Mononuclear cell (primary cell): Measurements from ENCODE around the gene ELK1. TPM values are rescaled to one million over a fixed set of nuclear protein-coding genes. Genes with fewer than 3 reads are reported as not detected.
A peak's percentile ranks its signal among the peaks of the same experiment; 100 is the strongest.
"Not testable (repeated sequence)": the region's sequence is repeated elsewhere in the genome, so short reads cannot be mapped to it uniquely, and the experiment has no call there.

Experiments used
- H3K27me3 ChIP-seq: 2 replicates; pipeline ENCODE4 v1.6.0; 2011; ENCODE audit warnings: low read length, control low read depth; ENCODE audit not compliant: insufficient read depth
- H3K4me1 ChIP-seq: 2 replicates; pipeline ENCODE4 v1.5.1; 2011; ENCODE audit warnings: mild to moderate bottlenecking, low read length, control low read depth; ENCODE audit not compliant: insufficient read depth
- H3K4me3 ChIP-seq: 2 replicates; pipeline ENCODE4 v1.5.1; 2011; ENCODE audit warnings: mild to moderate bottlenecking, low read length, moderate library complexity
- H3K9me3 ChIP-seq: 2 replicates; pipeline ENCODE4 v1.5.1; 2011; ENCODE audit warnings: low read depth, mild to moderate bottlenecking, control low read depth, low read length
- total RNA-seq: library from RNA; depleted of rRNA; stranded (reverse); fragments of >200 nt; gene quantifications from one replicate; pipeline ENCODE4 v1.2.3, GENCODE V29; 2012

Gene ELK1, protein sequence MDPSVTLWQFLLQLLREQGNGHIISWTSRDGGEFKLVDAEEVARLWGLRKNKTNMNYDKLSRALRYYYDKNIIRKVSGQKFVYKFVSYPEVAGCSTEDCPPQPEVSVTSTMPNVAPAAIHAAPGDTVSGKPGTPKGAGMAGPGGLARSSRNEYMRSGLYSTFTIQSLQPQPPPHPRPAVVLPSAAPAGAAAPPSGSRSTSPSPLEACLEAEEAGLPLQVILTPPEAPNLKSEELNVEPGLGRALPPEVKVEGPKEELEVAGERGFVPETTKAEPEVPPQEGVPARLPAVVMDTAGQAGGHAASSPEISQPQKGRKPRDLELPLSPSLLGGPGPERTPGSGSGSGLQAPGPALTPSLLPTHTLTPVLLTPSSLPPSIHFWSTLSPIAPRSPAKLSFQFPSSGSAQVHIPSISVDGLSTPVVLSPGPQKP
- 19.3 TPM for total RNA-seq

DNA sequence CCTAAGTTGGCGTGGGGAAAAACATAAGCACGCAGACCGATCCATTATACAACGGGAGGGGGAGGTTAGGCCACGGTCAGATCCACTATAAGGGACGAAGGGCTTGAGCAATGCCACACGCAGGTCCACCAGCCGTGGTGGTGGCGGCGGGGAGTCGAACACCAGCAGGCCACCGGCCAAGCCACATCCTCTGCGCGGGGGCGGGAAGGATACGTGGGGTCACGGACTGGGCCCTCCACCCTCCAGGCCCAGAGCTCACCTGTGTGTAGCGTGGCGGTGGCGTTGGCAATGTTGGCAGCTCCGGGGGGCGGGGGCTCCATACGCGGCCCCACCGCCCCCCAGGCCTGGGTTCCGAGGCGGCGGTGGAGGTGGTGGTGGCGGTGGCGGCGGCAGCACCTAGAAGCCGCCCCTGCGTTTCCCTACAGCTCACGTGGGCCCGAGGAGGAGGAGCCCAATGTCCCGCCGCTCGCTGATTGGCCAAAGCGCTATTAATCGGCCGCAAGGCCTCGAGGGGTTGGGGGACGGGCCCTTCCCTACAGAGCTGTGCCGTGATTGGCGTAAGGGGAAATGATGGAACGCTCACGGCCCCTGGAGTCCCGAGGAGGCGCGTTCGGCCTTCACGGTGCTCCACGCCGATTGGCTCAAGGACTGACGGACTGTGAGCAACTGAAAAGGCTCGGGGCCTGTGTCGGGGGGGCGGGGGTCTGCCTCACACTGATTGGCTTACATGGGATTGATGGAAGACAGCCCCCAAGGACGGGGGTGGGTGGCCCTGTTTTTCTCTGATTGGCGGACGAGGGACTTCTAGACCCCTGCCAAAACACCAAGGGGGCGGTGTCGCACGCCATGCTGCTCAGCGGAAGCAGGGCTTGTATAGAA lies at the start of gene ELK1:
ELK1 (minus strand) TSS at position 400 of the 879 bp plus-strand sequence. CDS start 9,122 bp downstream, outside the sequence.
- Histone ChIP-seq H3K4me1 (peaks cover 19% of the 10 kb centered on the region), H3K27me3 (no peaks in the 10 kb centered on the region), H3K9me3 (no peaks in the 10 kb centered on the region), H3K4me3 (peak within 1 kb of the TSS; percentile 58)

DNA sequence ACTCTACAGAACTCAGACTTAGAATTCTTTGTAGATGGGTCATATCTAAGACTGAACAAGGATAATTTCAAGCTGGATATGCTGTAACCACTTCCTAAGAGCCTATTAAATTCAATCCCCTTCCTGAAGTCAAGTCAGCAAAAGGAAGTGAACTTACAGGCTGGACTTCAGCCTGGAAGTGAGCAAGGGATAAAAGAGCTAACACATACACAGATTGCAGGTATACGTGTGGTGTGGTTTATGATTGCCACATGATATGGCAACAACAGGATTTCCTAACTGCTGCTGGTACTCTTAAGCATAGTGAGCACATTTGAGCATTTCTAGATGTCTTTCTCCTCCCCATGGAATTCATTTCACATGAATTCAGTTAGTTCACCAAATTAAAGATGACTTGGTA lies 46.8 kb upstream of the ELK1 start:
- no peaks in the 10 kb centered on the region for H3K9me3 ChIP-seq
- H3K4me3 ChIP-seq: no peak overlapping the region
- H3K4me1 ChIP-seq: no peaks in the 10 kb centered on the region
- H3K27me3 ChIP-seq: no peaks in the 10 kb centered on the region

DNA sequence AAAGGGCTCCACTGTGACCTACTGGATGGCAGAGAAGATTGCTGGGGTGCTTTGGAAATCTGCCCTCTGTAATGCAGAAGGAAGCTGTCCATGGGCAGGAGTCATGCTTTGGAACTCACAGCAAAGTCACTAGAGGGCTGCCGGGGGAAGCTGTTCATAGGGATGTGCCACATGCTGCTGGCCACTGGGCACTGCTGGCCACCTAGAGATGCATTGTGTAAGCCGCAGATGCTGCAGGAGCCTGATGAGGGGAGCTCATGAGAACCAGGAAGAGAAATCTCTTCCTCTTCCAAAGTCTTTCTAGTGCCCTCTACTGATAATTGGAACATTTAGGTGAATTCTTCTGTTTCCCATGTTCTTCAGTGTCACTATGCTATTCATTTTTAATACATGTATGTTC lies 39.8 kb upstream of the ELK1 start:
- H3K4me1 ChIP-seq: no peaks in the 10 kb centered on the region
- no peaks in the 10 kb centered on the region for H3K9me3 ChIP-seq
- H3K4me3 ChIP-seq: no peak overlapping the region
- H3K27me3 ChIP-seq: no peaks in the 10 kb centered on the region

DNA sequence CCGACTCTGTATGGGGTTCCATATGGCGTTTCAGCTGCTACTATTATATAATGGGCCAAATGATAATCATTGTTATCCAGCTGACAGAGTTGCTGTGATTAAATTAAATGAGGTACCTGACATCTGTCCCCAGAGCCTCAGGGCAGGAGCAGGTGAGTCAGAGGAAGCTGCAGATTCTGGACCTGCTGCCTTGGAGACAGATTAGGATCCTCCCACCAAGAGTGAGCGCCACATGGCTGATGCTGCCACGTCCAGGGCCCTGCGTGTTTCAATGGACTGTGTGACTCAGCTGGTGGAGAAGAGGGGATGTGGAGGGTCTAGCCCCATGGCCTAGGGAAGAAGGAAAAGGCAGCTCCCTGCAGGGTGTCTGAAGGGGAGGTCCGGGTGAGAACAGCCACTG lies 36.9 kb upstream of the ELK1 start:
- H3K4me3 ChIP-seq: no peak overlapping the region
- H3K4me1 ChIP-seq: no peaks in the 10 kb centered on the region
- no peaks in the 10 kb centered on the region for H3K27me3 ChIP-seq
- H3K9me3 ChIP-seq: no peaks in the 10 kb centered on the region

DNA sequence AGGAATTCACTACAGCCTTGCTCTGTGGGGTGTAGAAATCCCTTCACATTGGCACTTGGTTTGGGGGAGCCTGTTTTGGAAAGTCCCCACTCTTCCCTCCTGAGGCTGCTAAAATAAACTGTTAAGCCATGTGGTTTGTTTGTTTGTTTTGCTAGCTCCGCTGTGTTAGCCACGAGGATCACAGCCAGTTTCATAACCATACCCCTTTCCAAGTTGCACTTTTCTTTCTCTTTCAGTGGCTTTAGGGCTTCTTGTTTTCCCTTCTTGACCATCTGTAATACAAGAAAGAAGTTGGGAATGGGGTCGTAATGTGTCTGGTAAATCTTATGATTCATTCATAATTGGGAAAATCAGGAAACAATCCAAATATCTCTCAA lies 33.5 kb upstream of the ELK1 start:
- H3K9me3 ChIP-seq: no peaks in the 10 kb centered on the region
- no peaks in the 10 kb centered on the region for H3K27me3 ChIP-seq

DNA sequence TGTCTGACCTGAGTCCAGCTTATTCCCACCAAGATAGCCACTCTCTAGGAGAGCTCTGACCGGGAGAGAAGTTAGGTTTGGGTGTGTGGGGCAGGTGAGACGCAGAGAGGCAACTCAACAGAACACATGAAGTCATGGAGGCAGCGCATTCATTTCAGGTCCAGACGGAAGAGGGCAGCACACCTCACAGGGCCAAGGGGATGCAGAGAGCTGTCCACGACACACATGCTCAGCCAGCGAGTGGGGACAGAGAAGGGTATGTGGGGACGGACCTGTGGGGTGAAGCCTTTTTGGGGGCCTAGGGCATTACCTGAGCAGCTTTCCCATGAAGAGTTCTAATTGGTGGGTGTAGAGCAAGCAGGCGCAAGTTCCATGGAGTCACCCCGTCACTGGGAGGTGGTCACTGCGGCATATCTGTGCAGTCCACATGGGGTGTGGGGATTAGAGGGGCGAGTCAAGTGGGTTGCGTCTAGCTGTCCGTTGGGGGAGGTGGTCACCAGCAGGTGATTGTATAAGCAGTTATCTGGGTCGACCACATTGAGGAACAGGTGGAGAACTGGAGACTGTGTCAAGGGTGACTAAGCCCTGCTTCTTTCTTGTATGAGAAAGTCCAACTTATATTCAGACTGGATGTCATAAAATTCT lies 32.9 kb upstream of the ELK1 start:
- no peaks in the 10 kb centered on the region for H3K4me1 ChIP-seq
- H3K9me3 ChIP-seq: no peaks in the 10 kb centered on the region
- no peaks in the 10 kb centered on the region for H3K27me3 ChIP-seq
- H3K4me3 ChIP-seq: no peak overlapping the region

More for the DNA sequence above, 33.5 kb upstream of the ELK1 start:
- Histone ChIP-seq H3K4me1 (no peaks in the 10 kb centered on the region), H3K4me3 (no peak overlapping the region)

DNA sequence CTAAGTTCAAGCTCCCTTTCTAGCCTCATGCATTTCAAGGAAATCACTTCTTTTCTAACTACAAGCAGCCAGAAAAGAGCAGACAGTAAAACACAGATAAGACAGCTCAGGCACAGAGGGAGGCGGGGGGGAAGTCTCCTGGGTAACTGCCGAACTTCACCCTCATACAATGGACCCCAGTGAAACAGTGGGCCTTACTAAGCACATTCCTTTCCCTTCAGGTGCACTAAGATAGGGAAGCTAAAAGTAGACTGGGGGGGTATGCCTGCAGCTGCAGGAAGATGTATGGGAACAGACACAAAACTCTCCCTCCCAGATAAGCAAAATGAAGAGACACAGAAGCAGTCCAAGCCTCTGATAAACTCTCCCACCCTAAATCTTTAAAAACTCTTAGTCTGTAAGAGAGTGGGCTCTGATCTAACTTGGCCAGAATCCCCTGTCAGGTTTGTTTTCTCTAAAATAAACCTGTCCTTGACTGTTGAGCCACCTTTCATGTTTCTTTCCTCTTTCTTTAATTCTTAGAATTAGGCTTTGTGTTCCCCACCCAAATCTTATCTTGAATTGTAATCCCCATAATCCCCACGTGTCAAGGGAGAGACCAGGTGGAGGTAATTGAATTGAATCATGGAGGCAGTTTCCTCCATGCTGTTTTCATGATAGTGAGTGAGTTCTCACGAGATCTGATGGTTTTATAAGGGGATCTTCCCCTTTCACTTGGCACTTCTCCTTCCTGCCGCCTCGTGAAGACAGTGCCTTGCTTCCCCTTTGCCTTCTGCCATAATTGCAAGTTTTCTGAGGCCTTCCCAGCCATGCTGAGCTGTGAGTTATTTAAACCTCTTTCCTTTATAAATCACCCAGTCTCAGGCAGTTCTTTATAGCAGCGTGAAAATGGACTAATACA lies 25.8 kb upstream of the ELK1 start:
- H3K9me3 ChIP-seq, H3K4me1 ChIP-seq, H3K4me3 ChIP-seq, H3K27me3 ChIP-seq: not testable (repeated sequence)

DNA sequence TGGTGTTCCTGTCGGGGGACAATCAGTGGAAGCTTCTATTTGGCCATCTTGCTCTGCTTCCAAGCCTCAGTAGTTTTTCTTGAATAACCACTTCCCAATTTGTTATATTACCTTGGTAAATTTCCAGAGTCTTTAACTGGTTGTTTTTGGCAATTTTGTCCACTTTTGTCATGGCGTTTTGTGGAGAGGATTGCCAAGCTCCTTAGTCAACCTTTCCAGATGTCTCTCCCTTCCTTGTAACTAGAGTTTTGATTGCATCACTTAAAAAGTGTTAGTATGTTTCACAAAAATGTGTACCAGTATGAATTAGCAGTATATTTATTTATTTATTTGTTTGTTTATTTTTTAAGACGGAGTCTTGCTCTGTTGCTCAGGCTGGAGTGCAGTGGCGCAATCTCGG lies 24.4 kb upstream of the ELK1 start:
- Histone ChIP-seq H3K9me3 (no peaks in the 10 kb centered on the region), H3K27me3 (no peaks in the 10 kb centered on the region), H3K4me3 (no peak overlapping the region), H3K4me1 (no peaks in the 10 kb centered on the region)

DNA sequence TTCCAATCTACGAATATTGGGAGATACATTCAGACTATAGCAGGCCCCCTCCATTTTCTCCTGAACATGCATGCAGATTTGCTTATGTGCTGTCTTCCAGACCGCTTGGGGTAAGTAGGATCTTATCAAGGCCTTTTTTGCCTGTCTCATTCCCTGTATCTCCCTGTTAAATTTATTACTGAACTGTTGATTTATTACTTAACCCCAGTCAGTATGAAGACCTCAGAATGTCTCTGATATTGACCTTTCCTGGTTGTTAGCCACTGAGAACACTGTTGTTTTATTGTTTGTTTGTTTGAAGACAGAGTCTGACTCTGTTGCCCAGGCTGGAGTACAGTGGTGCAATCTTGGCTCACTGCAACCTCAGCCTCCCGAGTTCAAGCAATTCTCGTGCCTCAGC lies 15.4 kb upstream of the ELK1 start:
- H3K9me3 ChIP-seq, H3K4me3 ChIP-seq, H3K27me3 ChIP-seq, H3K4me1 ChIP-seq: not testable (repeated sequence)

DNA sequence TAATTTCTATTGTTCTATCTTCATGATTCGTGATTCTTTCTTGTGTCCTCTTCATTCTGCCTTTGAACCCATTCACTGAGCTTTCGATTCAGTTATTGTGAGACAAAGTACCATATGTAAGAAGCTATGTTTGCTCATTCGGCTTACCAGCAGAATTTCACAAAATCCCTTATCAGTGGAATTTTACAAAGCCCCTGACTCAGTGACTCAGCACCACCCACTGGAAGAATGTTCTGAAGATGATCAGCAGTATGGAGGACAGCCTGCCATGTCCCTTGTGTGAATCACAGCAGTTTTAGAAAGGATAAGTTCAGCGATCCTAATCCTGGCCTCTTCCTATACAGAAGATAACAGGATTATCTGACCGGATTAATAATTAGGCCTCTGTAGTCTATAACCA lies 14.4 kb upstream of the ELK1 start:
- no peak overlapping the region for H3K4me3 ChIP-seq
- H3K27me3 ChIP-seq: no peaks in the 10 kb centered on the region
- H3K9me3 ChIP-seq: no peaks in the 10 kb centered on the region
- peaks cover under 1% of the 10 kb centered on the region for H3K4me1 ChIP-seq

DNA sequence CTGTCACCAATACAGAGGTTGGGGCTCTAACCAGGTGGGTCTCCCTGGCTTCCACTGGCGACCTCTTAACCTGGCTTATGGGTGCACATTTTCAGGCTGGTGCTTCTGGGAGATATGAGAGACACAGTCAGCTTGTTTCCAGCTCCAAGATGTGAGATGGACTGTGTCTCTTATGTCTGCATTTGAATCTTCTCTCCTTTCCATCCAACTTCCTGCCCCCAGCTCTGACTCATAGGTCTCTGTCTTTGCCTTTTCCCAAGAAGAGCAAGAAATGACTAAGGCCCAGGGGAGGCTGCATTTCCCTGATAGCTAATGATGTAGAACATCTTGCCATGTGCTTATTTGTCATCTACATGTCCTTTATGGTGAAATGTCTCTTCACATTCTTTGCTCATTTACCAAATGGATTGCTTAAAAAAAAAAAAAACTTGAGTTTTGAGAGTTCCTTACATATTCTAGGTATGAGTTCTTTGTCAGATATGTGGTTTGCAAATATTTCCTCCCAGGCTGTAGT lies 11.8 kb upstream of the ELK1 start:
- no peak overlapping the region for H3K4me3 ChIP-seq
- no peaks in the 10 kb centered on the region for H3K9me3 ChIP-seq
- no peaks in the 10 kb centered on the region for H3K27me3 ChIP-seq
- H3K4me1 ChIP-seq: peaks cover 15% of the 10 kb centered on the region

DNA sequence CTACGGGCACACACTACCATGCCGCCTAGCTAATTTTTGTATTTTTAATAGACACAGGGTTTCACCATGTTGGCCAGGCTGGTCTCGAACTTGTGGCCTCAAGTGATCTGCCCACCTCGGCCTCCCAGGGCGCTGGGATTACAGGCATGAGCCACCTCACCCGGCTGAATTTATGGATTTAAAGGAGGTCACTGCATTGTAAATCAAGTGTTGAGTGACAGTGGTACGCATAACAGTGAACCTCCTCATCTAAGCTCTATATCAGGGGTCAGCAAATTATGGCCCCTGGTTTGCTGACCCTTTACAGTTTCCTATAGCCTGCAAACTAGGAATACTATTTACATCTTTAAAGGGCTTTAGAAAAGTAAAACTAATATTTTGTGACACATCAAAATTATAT lies 11.2 kb upstream of the ELK1 start:
- Histone ChIP-seq H3K27me3 (no peaks in the 10 kb centered on the region), H3K4me3 (no peak overlapping the region), H3K9me3 (no peaks in the 10 kb centered on the region), H3K4me1 (peaks cover 15% of the 10 kb centered on the region)

DNA sequence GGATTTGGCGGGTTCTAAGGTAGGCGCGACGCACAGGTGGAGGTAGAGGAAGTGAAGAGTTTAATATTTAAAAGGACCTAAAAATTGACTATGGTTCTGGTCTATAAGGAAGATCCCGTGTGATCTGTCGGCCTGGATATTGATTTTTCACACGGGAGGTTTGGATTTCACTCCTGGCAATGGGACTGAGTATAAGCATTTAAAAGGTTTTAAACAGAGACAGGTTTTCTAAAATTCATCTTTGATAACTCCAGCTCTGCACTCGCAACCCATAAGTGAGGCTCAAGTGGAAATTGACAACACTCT lies 9.0 kb upstream of the ELK1 start:
- Histone ChIP-seq H3K27me3 (no peaks in the 10 kb centered on the region), H3K4me1 (peaks cover 15% of the 10 kb centered on the region), H3K4me3 (peak overlapping the region; percentile 66), H3K9me3 (no peaks in the 10 kb centered on the region)

DNA sequence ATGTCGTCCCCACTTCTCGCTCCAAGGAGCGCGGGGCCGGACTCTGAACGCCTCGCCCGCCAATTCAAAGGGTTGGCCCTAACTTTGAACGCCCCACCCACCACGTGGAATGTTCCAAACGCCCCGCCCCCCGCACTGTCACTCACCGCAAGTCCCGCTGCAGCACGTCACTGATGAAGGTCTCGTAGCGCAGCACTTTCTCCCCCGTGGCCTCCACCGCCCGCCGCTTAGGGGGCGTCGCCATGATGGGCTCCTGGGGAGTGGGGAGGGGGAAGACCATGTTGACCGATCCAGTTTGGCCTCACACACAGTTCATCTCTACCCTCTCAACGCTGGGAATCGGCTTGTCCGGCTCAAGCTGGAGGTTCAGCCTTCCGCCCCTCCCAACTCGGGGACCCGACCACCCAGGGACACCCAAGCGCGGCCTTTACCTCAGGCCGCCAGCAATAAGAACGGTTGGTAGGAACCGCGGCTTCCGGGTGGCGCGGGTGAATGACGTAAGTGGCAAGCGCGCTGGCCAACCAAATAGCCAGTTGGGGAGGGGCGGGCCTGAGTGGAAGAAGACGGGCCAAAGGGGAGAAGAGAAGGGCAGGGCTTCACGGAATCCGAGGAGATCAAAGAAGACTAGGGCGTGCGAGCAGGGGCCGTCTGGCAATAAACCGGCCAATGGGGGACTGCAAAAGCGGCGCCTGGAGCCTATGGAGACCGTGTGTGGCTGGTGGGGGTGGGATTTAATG lies 8.5 kb upstream of the ELK1 start, which contains the start of gene UXT:
UXT (minus strand) TSS at position 497 of the 737 bp plus-strand sequence; CDS start at position 244, 253 bp downstream.
- H3K4me3 ChIP-seq: peak within 1 kb of the TSS; percentile 66
- H3K4me1 ChIP-seq: peaks cover 15% of the 10 kb centered on the region
- no peaks in the 10 kb centered on the region for H3K27me3 ChIP-seq
- no peaks in the 10 kb centered on the region for H3K9me3 ChIP-seq
